GM12872 (cell line): ENCODE results near the gene NUP210.

Source experiments
- CTCF ChIP-seq: IDR thresholded peaks from 3 replicates; pipeline ENCODE4 v1.5.1; 2011; ENCODE audit warnings: low read depth, mild to moderate bottlenecking, low read length, moderate library complexity; ENCODE audit not compliant: insufficient read depth

The NUP210 gene

DNA sequence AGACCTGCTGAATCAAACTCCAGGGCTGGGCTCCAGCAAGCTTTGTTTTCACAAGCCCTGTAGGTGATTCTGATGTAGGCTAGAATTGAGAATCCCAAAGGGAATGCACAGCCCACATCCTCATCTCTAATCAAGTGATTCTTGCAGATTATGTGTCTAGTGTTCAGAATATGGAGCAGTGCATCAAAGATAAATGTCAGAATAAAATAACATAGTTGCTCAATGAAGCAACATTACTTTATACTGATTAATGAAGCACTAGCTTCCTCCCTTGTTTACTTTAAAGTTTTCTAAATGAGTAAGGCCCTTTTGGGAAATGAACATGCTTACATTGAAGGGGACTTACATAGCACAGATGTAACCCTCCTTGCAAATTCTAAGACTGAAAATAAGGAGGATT is 39.2 kb downstream of the NUP210 start:
- no peak for TF ChIP-seq CTCF

GRCh38 chr3:13379201-13379830 is 40.8 kb downstream of the NUP210 start:
- no peak for TF ChIP-seq CTCF

DNA sequence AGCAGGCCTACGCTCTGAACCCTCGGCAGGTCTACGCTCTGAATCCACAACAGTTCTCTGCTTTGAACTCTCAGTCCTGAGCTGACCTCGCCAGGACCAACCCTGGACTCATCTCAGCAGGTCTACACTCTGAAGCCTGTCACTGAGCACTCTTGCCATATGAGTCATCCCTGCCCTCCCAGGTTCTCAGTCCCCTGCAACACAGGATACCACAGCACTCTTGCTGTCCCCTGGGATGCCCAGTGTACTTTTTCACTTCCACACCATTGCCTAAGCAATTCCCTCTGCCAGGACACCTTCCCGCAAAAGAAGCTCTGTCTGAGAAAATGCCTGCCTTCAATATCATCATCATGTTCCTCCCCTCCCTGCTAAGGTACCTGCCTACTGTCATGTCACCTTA is 42.0 kb downstream of the NUP210 start:
- TF ChIP-seq CTCF: no peak

DNA sequence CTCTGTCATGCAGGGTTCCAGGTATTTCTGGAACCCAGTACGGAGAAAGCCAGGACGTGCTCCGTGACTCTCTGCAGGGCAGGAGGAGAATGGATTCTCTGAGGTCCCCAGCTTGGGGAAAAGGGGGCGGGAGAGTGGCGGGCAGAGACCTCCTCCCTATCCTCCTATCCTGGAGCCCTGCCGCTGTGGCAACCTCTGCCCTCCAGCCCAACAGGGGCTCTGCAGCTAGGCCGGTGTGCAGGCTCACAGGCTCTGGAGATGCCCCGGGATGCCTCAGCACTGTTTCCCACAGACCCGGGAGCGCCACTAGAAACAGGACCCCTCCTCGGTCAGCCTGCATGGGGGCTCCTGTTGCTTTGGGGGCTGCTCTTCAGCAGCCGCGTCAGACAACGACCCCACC is 43.1 kb downstream of the NUP210 start:
- no peak for TF ChIP-seq CTCF

- no peak for TF ChIP-seq CTCF
Observed at GRCh38 chr3:13376091-13376490, 44.0 kb downstream of the NUP210 start.

- TF ChIP-seq CTCF: no peak
Observed at GRCh38 chr3:13375464-13375863, 44.7 kb downstream of the NUP210 start.

- TF ChIP-seq CTCF: no peak
Observed at GRCh38 chr3:13373975-13374586, 46.0 kb downstream of the NUP210 start.

DNA sequence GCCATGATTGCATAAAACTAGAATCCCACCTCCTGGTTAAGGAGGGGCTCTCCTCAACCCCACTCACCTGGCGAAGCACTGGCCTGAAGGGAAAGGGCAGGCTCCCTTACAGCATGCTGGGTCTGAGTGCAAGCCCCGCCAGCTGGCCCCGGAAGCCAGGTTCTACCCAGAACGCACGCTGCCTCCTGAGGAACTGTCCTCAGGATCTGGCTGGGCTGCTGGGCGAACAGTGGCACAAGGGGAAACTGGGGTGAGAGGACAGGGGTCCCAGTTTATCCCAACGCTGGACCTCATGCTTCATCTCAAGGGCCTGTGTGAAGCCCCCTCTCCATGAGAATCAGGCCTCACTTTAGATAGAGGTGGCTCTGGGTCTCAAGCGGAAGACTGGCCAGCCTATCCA is 47.5 kb downstream of the NUP210 start:
- no peak for TF ChIP-seq CTCF
